HCT116 (cell line): Measurements from ENCODE around the gene TNFRSF6B. TPM values are rescaled to one million over a fixed set of nuclear protein-coding genes. Genes with fewer than 3 reads are reported as not detected.
"Not testable (repeated sequence)": the region's sequence is repeated elsewhere in the genome, so short reads cannot be mapped to it uniquely, and the experiment has no call there.

Source experiments
- ATAC-seq: fragments of 200-7000 bp; cut with Tn5 transposase; 2 replicates; pipeline ENCODE4 v1.9.1; 2020; ENCODE audit warnings: mild to moderate bottlenecking, moderate library complexity
- BruUV-seq: library from RNA; stranded (reverse); fragments of 400-500 nt; replicated peaks from 2 replicates; lab custom pipeline; 2021; lab: Mats Ljungman, UMichigan
- CTCF ChIA-PET: fragments of 300-600 bp; sonication (Branson Sonifier 250); formaldehyde crosslinking; loops from one replicate; lab custom pipeline; 2021; ENCODE audit warnings: antibody characterized with exemption; lab: Charles Lee
- POLR2A ChIA-PET: fragments of 300-600, 350-600 bp; sonication (Branson Sonifier 250); formaldehyde crosslinking; loops from one replicate; lab custom pipeline; 2021; ENCODE audit warnings: antibody characterized with exemption; lab: Charles Lee
- RAD21 ChIA-PET, 2 experiments: fragments of 300-600 bp; sonication (Branson Sonifier 250); formaldehyde crosslinking; loops; one replicate each; lab custom pipeline; 2023; ENCODE audit warnings: low total read pairs in 2 of 2; ENCODE audit not compliant: uncharacterized antibody in 2 of 2, unreplicated experiment in 2 of 2, low non-redundant PET in 1 of 2; lab: Charles Lee
- DNase-seq: peaks from one replicate; pipeline ENCODE4 v3.0.0-alpha.2; 2010; ENCODE audit warnings: low read depth, low spot score
- H2AFZ ChIP-seq: fragments of 200-600 bp; shearing (Covaris generic), sonication (generic); 2 replicates; pipeline ENCODE4 v1.6.1; 2017; ENCODE audit warnings: low read depth, mixed run types, mixed read lengths, antibody characterized with exemption, low read length; ENCODE audit not compliant: poor library complexity, severe bottlenecking
- H3K27ac ChIP-seq: 2 replicates; pipeline ENCODE4 v1.5.1; 2012; ENCODE audit warnings: low read depth, low read length
- H3K27me3 ChIP-seq: fragments of 200-600 bp; sonication (generic); 2 replicates; pipeline ENCODE4 v1.6.1; 2016; ENCODE audit warnings: mixed run types, low read length, mixed read lengths; ENCODE audit not compliant: insufficient read depth
- H3K36me3 ChIP-seq, 2 experiments: fragments of 200-500 bp in 1 of 2; fragments of 200-600 bp in 1 of 2; sonication (Bioruptor generic) in 1 of 2; sonication (generic) in 1 of 2; 2 replicates each; pipeline versions ENCODE4 v1.5.1 to v1.6.1; 2014 to 2016; ENCODE audit warnings: low read length in 2 of 2, inconsistent platforms in 1 of 2, mixed read lengths in 1 of 2, mixed run types in 1 of 2; ENCODE audit not compliant: insufficient read depth in 2 of 2, control insufficient read depth in 1 of 2
- H3K4me1 ChIP-seq, 2 experiments: fragments of 200-600 bp in 1 of 2; sonication (generic) in 1 of 2; 2 replicates each; pipeline versions ENCODE4 v1.5.1 to v1.6.1; 2012 to 2017; ENCODE audit warnings: low read length in 2 of 2, inconsistent platforms in 1 of 2, mild to moderate bottlenecking in 1 of 2, mixed read lengths in 1 of 2, mixed run types in 1 of 2, moderate library complexity in 1 of 2; ENCODE audit not compliant: insufficient read depth in 2 of 2, control insufficient read depth in 1 of 2
- H3K4me2 ChIP-seq: fragments of 200-600 bp; sonication (generic); 2 replicates; pipeline ENCODE4 v1.6.1; 2017; ENCODE audit warnings: mixed run types, low read length, mixed read lengths
- H3K4me3 ChIP-seq, 2 experiments: fragments of 200-600 bp in 1 of 2; sonication (generic) in 1 of 2; replicated peaks in 1 of 2; 2 replicates each; pipeline ENCODE4 v1.5.1; 2011 to 2016; ENCODE audit warnings: low read length in 2 of 2, control low read depth in 1 of 2, low read depth in 1 of 2, mild to moderate bottlenecking in 1 of 2, mixed read lengths in 1 of 2, mixed run types in 1 of 2
- H3K79me2 ChIP-seq: fragments of 200-600 bp; sonication (generic); 2 replicates; pipeline ENCODE4 v1.6.1; 2017; ENCODE audit warnings: mild to moderate bottlenecking, mixed run types, low read length, moderate library complexity, mixed read lengths; ENCODE audit not compliant: insufficient read depth
- H3K9ac ChIP-seq: fragments of 200-600 bp; sonication (generic); 2 replicates; pipeline ENCODE4 v1.6.1; 2016; ENCODE audit warnings: low read length, mixed read lengths
- H3K9me2 ChIP-seq: fragments of 200-600 bp; sonication (generic), shearing (Covaris generic); 2 replicates; pipeline ENCODE4 v1.6.1; 2017; ENCODE audit warnings: mixed run types, mild to moderate bottlenecking, moderate library complexity; ENCODE audit not compliant: insufficient read depth
- H3K9me3 ChIP-seq, 2 experiments: fragments of 200-500 bp in 1 of 2; fragments of 200-600 bp in 1 of 2; sonication (Bioruptor generic) in 1 of 2; sonication (generic) in 1 of 2; 2 replicates each; pipeline ENCODE4 v1.6.1; 2014 to 2017; ENCODE audit warnings: low read length in 2 of 2, mixed read lengths in 2 of 2, inconsistent platforms in 1 of 2, low read depth in 1 of 2, mild to moderate bottlenecking in 1 of 2, mixed run types in 1 of 2, moderate library complexity in 1 of 2; ENCODE audit not compliant: control insufficient read depth in 1 of 2, insufficient read depth in 1 of 2
- H4K20me1 ChIP-seq: fragments of 200-600 bp; sonication (generic), shearing (Covaris generic); 2 replicates; pipeline ENCODE4 v1.6.1; 2017; ENCODE audit warnings: mixed run types, mild to moderate bottlenecking, moderate library complexity; ENCODE audit not compliant: insufficient read depth
- EZH2 ChIP-seq: fragments of 200-600 bp; sonication (generic); IDR thresholded peaks from 2 replicates; pipeline ENCODE4 v1.6.1; 2017; ENCODE audit warnings: antibody characterized with exemption, mixed run types
- YY1 ChIP-seq: IDR thresholded peaks from 2 replicates; pipeline ENCODE4 v1.6.1; 2011; ENCODE audit warnings: low read length, low read depth, moderate library complexity, mild to moderate bottlenecking; ENCODE audit not compliant: insufficient replicate concordance; ENCODE audit errors: extremely low read depth
- intact Hi-C: fragments of 100-400 bp; cut with micrococcal nuclease; formaldehyde crosslinking; loops from 2 replicates; pipeline ENCODE4 v1.10.0; 2022
- total RNA-seq: library from RNA; stranded (reverse); gene quantifications from one replicate; pipeline ENCODE4 v1.2.1, GENCODE V29; 2021; ENCODE audit not compliant: unreplicated experiment

Gene TNFRSF6B
- total RNA-seq, 1 experiment from 2014 or later = 147 TPM

DNA sequence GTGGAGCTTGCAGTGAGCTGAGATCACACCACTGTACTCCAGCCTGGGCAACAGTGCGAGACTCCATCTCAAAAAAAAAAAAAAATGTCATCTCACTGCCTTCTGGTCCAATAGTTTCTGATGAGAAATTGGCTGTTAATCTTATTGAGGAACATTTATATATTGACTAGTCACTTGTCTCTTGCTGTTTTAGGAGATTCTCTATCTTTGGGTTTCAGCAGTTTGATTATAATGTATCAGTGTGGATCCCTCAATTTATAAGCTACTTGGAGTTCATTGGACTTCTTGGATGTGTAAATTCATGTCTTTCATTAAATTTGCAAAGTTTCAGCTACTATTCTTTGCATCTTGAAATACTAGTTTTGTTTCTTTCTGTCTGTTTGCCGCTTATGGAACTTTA is 22.5 kb downstream of the TNFRSF6B start:
- Histone ChIP-seq H3K27ac (no peak overlapping the region), H2AFZ (no peak overlapping the region), H3K9me3 (peaks cover 4 to 10% of the 10 kb centered on the region in 2 experiments; a peak in 1 of 4 replicates), H4K20me1 (no peaks in the 10 kb centered on the region), H3K9ac (no peak overlapping the region), H3K27me3 (no peaks in the 10 kb centered on the region), H3K4me3 (no peak overlapping the region), H3K79me2 (peaks cover 80% of the 10 kb centered on the region), H3K9me2 (no peaks in the 10 kb centered on the region), H3K4me1 (no peaks in the 10 kb centered on the region), H3K36me3 (peaks cover 16 to 42% of the 10 kb centered on the region in 2 experiments), H3K4me2 (no peak overlapping the region)
- intact Hi-C loops = no loop called here
- ATAC-seq (no peak), DNase-seq (no peak)
- no TSS peak for BruUV-seq
- ChIA-PET RAD21 (no interaction called here), CTCF (no interaction called here), POLR2A (no interaction called here)
- no peak for TF ChIP-seq EZH2
- no peak for TF ChIP-seq YY1

DNA sequence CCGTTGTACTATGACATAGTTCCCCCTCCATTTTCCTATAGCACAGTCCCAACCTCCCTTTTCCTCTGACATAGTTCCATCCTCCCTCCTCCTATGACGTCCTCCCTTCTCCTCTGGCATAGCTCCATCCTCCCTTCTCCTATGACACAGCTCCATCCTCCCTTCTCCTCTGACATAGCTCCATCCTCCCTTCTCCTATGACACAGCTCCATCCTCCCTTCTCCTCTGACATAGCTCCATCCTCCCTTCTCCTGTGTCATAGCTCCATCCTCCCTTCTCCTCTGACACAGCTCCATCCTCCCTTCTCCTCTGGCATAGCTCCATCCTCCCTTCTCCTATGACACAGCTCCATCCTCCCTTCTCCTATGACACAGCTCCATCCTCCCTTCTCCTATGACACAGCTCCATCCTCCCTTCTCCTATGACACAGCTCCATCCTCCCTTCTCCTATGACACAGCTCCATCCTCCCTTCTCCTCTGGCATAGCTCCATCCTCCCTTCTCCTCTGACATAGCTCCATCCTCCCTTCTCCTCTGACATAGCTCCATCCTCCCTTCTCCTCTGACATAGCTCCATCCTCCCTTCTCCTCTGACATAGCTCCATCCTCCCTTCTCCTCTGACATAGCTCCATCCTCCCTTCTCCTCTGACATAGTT is 26.6 kb downstream of the TNFRSF6B start:
- Histone ChIP-seq H3K79me2 (peaks cover 78% of the 10 kb centered on the region), H3K36me3 (peaks cover 11 to 28% of the 10 kb centered on the region in 2 experiments), H3K9me3 (peaks cover 14 to 16% of the 10 kb centered on the region in 2 experiments; a peak in 2 of 4 replicates)
- H3K9ac ChIP-seq, POLR2A ChIA-PET, H3K4me1 ChIP-seq, H4K20me1 ChIP-seq, H3K4me3 ChIP-seq, H2AFZ ChIP-seq, ATAC-seq, H3K4me2 ChIP-seq, H3K9me2 ChIP-seq, H3K27ac ChIP-seq, H3K27me3 ChIP-seq, BruUV-seq, DNase-seq, RAD21 ChIA-PET, intact Hi-C loops: not testable (repeated sequence)
- CTCF ChIA-PET = interaction anchor here (1.3 kb wide), 1 partner anchor 13 kb away, joined by 3 read pairs; the partner anchor contains the start of gene LIME1

GRCh38 chr20:63730189-63730733 is 33.8 kb downstream of the TNFRSF6B start:
- H3K4me3 ChIP-seq, H3K9me3 ChIP-seq, H3K27ac ChIP-seq, ATAC-seq, H3K4me2 ChIP-seq, H3K4me1 ChIP-seq, H4K20me1 ChIP-seq, CTCF ChIA-PET, H2AFZ ChIP-seq, POLR2A ChIA-PET, H3K9me2 ChIP-seq, BruUV-seq, H3K27me3 ChIP-seq, RAD21 ChIA-PET, H3K9ac ChIP-seq, DNase-seq: not testable (repeated sequence)
- peaks cover 0 to 25% of the 10 kb centered on the region in 2 experiments; a peak in 2 of 4 replicates for H3K36me3 ChIP-seq
- intact Hi-C loops = loop anchor here (10.0 kb wide), 1 partner anchor 135 kb away; the partner anchor contains the start of genes ABHD16B and TPD52L2
- H3K79me2 ChIP-seq = peaks cover 82% of the 10 kb centered on the region
